ENCODE measurements around the gene ZNF524. TPM values are rescaled to one million over a fixed set of nuclear protein-coding genes. Genes with fewer than 3 reads are reported as not detected.
A peak's percentile ranks its signal among the peaks of the same experiment; 100 is the strongest.

Gene ZNF524
- total RNA-seq (8.4 and 12.4 TPM in 2 replicates), polyA plus RNA-seq (18.5 and 19.5 TPM in 2 replicates)

- TF ChIP-seq EZH2phosphoT487 (IDR thresholded peaks at IDR 0.05; ENCODE audit: low read depth, severe bottlenecking, unreplicated experiment) = no peak
- no peak for TF ChIP-seq CTCF (IDR thresholded peaks at IDR 0.05; ENCODE audit: poor library complexity)
- no peak for TF ChIP-seq EZH2 (IDR thresholded peaks at IDR 0.05; ENCODE audit: borderline replicate concordance)
- no peaks in the 10 kb centered on the region for H3K36me3 ChIP-seq (replicated peaks; ENCODE audit: insufficient read depth, low read depth)
- peak within 1 kb of the TSS; percentile 75 for H2AFZ ChIP-seq
- H3K4me2 ChIP-seq = peak within 1 kb of the TSS; percentile 93
- H3K4me3 ChIP-seq = peak within 1 kb of the TSS; percentile 83
- under 1% methylated on average over 27 of the region's 97 CpGs for WGBS (ENCODE audit: low lambda C conversion rate, missing lambda C conversion rate)
- no peaks in the 10 kb centered on the region for H4K20me1 ChIP-seq (ENCODE audit: insufficient read depth, poor library complexity, severe bottlenecking)
- H3K4me1 ChIP-seq (ENCODE audit: insufficient read depth) = peaks cover 13% of the 10 kb centered on the region
- H3K9me2 ChIP-seq (replicated peaks; ENCODE audit: insufficient read depth) = no peaks in the 10 kb centered on the region
- no peaks in the 10 kb centered on the region for H3K27me3 ChIP-seq
- DNase-seq (ENCODE audit: low spot score) = peak; percentile 93
- peak within 1 kb of the TSS; percentile 98 for H3K27ac ChIP-seq
- peaks cover 5% of the 10 kb centered on the region for H3K79me2 ChIP-seq
- H3K9me3 ChIP-seq (ENCODE audit: low read depth) = no peaks in the 10 kb centered on the region
These were observed at the start of gene ZNF524 for GRCh38 chr19:55599842-55600661. TSS of gene ZNF524 (plus strand) at chr19:55600288. CDS start at chr19:55602113, 1,825 bp downstream.

DNA sequence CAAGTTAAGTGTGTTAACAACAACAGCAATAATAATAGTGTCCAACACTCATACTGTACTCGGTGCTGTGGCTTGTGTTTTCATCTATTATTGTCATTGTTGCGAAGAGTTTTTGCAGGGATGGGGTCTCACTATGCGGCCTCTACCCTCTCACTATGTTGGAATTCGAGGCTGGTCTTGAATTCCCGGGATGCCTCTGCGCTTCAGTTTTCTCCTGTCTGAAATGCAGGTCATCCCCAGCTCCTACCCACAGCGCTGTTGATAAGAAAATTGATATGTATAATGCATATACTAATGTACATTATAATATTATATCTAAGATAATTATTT is 49.8 kb upstream of the ZNF524 start:
- peak overlapping the region; percentile 13 for H2AFZ ChIP-seq

GRCh38 chr19:55552206-55552605 is 47.9 kb upstream of the ZNF524 start:
- Histone ChIP-seq H3K27ac (no peak overlapping the region), H3K36me3 (replicated peaks; ENCODE audit: insufficient read depth, low read depth) (no peaks in the 10 kb centered on the region), H2AFZ (no peak overlapping the region), H3K27me3 (no peaks in the 10 kb centered on the region), H3K9me2 (replicated peaks; ENCODE audit: insufficient read depth) (no peaks in the 10 kb centered on the region), H3K4me2 (peak overlapping the region; percentile 27), H3K4me1 (ENCODE audit: insufficient read depth) (peaks cover 12% of the 10 kb centered on the region), H3K4me3 (no peak overlapping the region), H3K79me2 (no peaks in the 10 kb centered on the region), H4K20me1 (ENCODE audit: insufficient read depth, poor library complexity, severe bottlenecking) (no peaks in the 10 kb centered on the region), H3K9me3 (ENCODE audit: low read depth) (no peaks in the 10 kb centered on the region)
- 88% methylated on average over 5 of the region's 5 CpGs for WGBS (ENCODE audit: low lambda C conversion rate, missing lambda C conversion rate)
- TF ChIP-seq CTCF (IDR thresholded peaks at IDR 0.05; ENCODE audit: poor library complexity) (no peak), EZH2 (IDR thresholded peaks at IDR 0.05; ENCODE audit: borderline replicate concordance) (no peak), EZH2phosphoT487 (IDR thresholded peaks at IDR 0.05; ENCODE audit: low read depth, severe bottlenecking, unreplicated experiment) (no peak)
- no peak for DNase-seq (ENCODE audit: low spot score)

More for the DNA sequence above, 49.8 kb upstream of the ZNF524 start:
- 38% methylated on average over 7 of the region's 7 CpGs for WGBS (ENCODE audit: low lambda C conversion rate, missing lambda C conversion rate)
- Histone ChIP-seq H3K9me3 (ENCODE audit: low read depth) (no peaks in the 10 kb centered on the region), H3K27ac (peak overlapping the region; percentile 85), H3K4me2 (peak overlapping the region; percentile 72), H3K36me3 (replicated peaks; ENCODE audit: insufficient read depth, low read depth) (no peaks in the 10 kb centered on the region), H3K9me2 (replicated peaks; ENCODE audit: insufficient read depth) (no peaks in the 10 kb centered on the region), H3K4me3 (no peak overlapping the region), H3K4me1 (ENCODE audit: insufficient read depth) (peaks cover 12% of the 10 kb centered on the region), H4K20me1 (ENCODE audit: insufficient read depth, poor library complexity, severe bottlenecking) (no peaks in the 10 kb centered on the region), H3K27me3 (no peaks in the 10 kb centered on the region), H3K79me2 (no peaks in the 10 kb centered on the region)
- no peak for TF ChIP-seq CTCF (IDR thresholded peaks at IDR 0.05; ENCODE audit: poor library complexity)
- no peak for TF ChIP-seq EZH2phosphoT487 (IDR thresholded peaks at IDR 0.05; ENCODE audit: low read depth, severe bottlenecking, unreplicated experiment)
- TF ChIP-seq EZH2 (IDR thresholded peaks at IDR 0.05; ENCODE audit: borderline replicate concordance) = no peak
- DNase-seq (ENCODE audit: low spot score) = no peak
